HepG2 (cell line): Measurements from ENCODE around the gene PSMC3IP. TPM values are rescaled to one million over a fixed set of nuclear protein-coding genes. Genes with fewer than 3 reads are reported as not detected.
A peak's percentile ranks its signal among the peaks of the same experiment; 100 is the strongest.

Source experiments
- GFI1 ChIP-seq: sonication (generic); formaldehyde crosslinking; IDR thresholded peaks from 2 replicates; pipeline ENCODE4 v1.5.0; 2020; ENCODE audit warnings: missing genetic modification reagents, mild to moderate bottlenecking, borderline replicate concordance
- HNRNPK ChIP-seq: fragments of 200-400 bp; formaldehyde crosslinking; IDR thresholded peaks from 2 replicates; pipeline ENCODE4 v1.6.1; 2018; ENCODE audit warnings: low read length, low read depth, moderate library complexity, mild to moderate bottlenecking; ENCODE audit not compliant: poor library complexity, severe bottlenecking
- HOXA9 ChIP-seq: sonication (generic); formaldehyde crosslinking; IDR thresholded peaks from 2 replicates; pipeline ENCODE4 v1.8.1; 2022; ENCODE audit warnings: missing genetic modification reagents, mild to moderate bottlenecking, moderate library complexity, borderline replicate concordance
- JDP2 ChIP-seq: sonication (generic); formaldehyde crosslinking; IDR thresholded peaks from 2 replicates; pipeline ENCODE4 v1.8.1; 2022; ENCODE audit warnings: missing genetic modification reagents, borderline replicate concordance
- KDM2A ChIP-seq: sonication (generic); formaldehyde crosslinking; IDR thresholded peaks from 2 replicates; pipeline ENCODE4 v1.4.0; 2020; ENCODE audit warnings: low read depth, missing genetic modification reagents, borderline replicate concordance
- MIER3 ChIP-seq: IDR thresholded peaks from 2 replicates; pipeline ENCODE4 v1.6.1; 2016; ENCODE audit warnings: missing compliant biosample characterization, borderline replicate concordance
- NR2F1 ChIP-seq, 2 experiments: fragments of 450-650 bp in 1 of 2; formaldehyde crosslinking in 1 of 2; IDR thresholded peaks; 2 replicates each; pipeline versions ENCODE4 v1.5.0 to v1.6.1; 2016 to 2020; ENCODE audit warnings: mild to moderate bottlenecking in 1 of 2, missing compliant biosample characterization in 1 of 2, missing genetic modification reagents in 1 of 2, moderate library complexity in 1 of 2
- PAX8 ChIP-seq: sonication (generic); formaldehyde crosslinking; IDR thresholded peaks from 2 replicates; pipeline ENCODE4 v1.8.0; 2022; ENCODE audit warnings: mild to moderate bottlenecking, missing genetic modification reagents, borderline replicate concordance
- PBX2 ChIP-seq: IDR thresholded peaks from 2 replicates; pipeline ENCODE4 v1.6.1; 2016; ENCODE audit warnings: control low read depth
- TBX3 ChIP-seq: fragments of 450-650 bp; IDR thresholded peaks from 2 replicates; pipeline ENCODE4 v1.6.1; 2017; ENCODE audit warnings: antibody characterized with exemption, mild to moderate bottlenecking, inconsistent platforms, borderline replicate concordance
- TEAD3 ChIP-seq: optimal IDR thresholded peaks from 2 replicates; pipeline ENCODE3; 2016; ENCODE audit warnings: borderline replicate concordance
- TFDP2 ChIP-seq: sonication (generic); formaldehyde crosslinking; IDR thresholded peaks from 2 replicates; pipeline ENCODE4 v1.4.0; 2020; ENCODE audit warnings: missing genetic modification reagents
- ZBTB2 ChIP-seq: sonication (generic); formaldehyde crosslinking; IDR thresholded peaks from 2 replicates; pipeline ENCODE4 v1.8.0; 2022; ENCODE audit warnings: low read depth, missing genetic modification reagents
- ZHX1 ChIP-seq: sonication (generic); formaldehyde crosslinking; IDR thresholded peaks from 2 replicates; pipeline ENCODE4 v1.8.1; 2022; ENCODE audit warnings: low read depth, mild to moderate bottlenecking, missing genetic modification reagents
- ZMYM2 ChIP-seq: sonication (generic); formaldehyde crosslinking; IDR thresholded peaks from 2 replicates; pipeline ENCODE4 v1.8.0; 2022; ENCODE audit warnings: mild to moderate bottlenecking, missing genetic modification reagents
- ZNF44 ChIP-seq: sonication (generic); formaldehyde crosslinking; IDR thresholded peaks from 2 replicates; pipeline ENCODE4 v1.5.1; 2020; ENCODE audit warnings: mild to moderate bottlenecking, missing genetic modification reagents
- ZNF569 ChIP-seq: sonication (generic); formaldehyde crosslinking; IDR thresholded peaks from 2 replicates; pipeline ENCODE4 v1.5.0; 2020; ENCODE audit warnings: mild to moderate bottlenecking, missing genetic modification reagents, moderate library complexity, borderline replicate concordance
- polyA plus RNA-seq, 8 experiments: library from polyadenylated mRNA; depleted of rRNA in 3 of 8; stranded (reverse) in 7 of 8; unstranded in 1 of 8; fragments of >200 nt; fragmentation: Illumina TruSeq in 4 of 8; extraction: Trizol in 4 of 8; gene quantifications; 2 replicates each; pipeline versions ENCODE4 v1.2.1 to v1.2.3, GENCODE V29; 2011 to 2016; ENCODE audit warnings: low read depth in 4 of 8, missing spikeins in 1 of 8, mixed read lengths in 1 of 8; ENCODE audit not compliant: insufficient read depth in 1 of 8
- total RNA-seq, 5 experiments: library from RNA; depleted of rRNA; stranded (reverse); fragments of >200 nt; fragmentation: Illumina TruSeq; extraction: Trizol; gene quantifications; 2 replicates each; pipeline ENCODE4 v1.2.3, GENCODE V29; 2016; ENCODE audit warnings: low read depth in 1 of 5
- TF ChIP-seq, protein P1 (sequence below), 2 experiments: fragments of 450-650 bp in 1 of 2; sonication (generic) in 1 of 2; formaldehyde crosslinking; IDR thresholded peaks; 2 replicates each; pipeline versions ENCODE4 v1.5.0 to v1.8.0; 2020 to 2022; ENCODE audit warnings: mild to moderate bottlenecking in 1 of 2, missing genetic modification reagents in 1 of 2
- TF ChIP-seq, protein P2 (sequence below): sonication (generic); formaldehyde crosslinking; IDR thresholded peaks from 2 replicates; pipeline ENCODE4 v1.4.0; 2020; ENCODE audit warnings: low read depth, mild to moderate bottlenecking, missing genetic modification reagents

Gene PSMC3IP
- total and polyA plus RNA-seq, 2 of the 13 experiments (the other 11 are each of a cell fraction or from before 2014, with no cell fraction given), result 6.5 to 22.4 TPM

DNA sequence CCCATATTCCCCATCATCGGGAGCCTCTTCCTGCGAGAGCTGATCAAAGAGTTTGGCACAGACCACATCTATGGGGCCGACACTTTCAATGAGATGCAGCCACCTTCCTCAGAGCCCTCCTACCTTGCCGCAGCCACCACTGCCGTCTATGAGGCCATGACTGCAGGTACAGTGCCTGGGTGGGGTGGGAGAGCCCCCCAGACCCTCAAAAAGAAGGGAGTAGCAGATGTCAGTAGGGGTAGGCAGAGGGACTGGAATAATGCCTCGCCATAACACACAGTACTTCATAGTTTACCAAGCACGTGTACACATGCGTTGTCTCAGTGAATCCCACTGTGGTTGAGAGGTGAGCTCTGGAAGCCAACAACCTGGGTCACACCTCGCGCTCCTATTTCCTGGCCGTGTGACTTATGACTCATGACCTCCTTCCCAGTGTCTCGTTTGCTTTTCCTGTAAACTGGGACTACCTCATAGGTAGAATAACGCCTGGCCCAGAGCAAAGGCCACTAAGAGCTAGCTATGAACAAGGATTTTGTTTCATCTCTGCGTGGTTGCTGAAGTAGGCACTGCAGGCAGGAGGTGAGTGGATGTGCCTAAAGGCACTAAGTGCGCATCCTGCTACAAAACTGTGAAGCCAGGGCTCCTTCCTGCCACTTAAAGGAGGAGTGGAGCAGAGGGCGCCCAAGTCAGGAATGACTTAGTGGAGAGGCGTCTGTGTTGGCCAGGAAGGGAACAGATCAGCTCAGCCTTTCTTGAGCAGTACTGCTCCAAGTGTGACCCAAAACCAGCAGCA is 36.3 kb downstream of the PSMC3IP start (continued):
- TF ChIP-seq HOXA9 (CRISPR knock-in tag), result 0 out of 2 replicates have a peak, but pooled peaks have one; percentile 22
- TF ChIP-seq, protein P1, sequence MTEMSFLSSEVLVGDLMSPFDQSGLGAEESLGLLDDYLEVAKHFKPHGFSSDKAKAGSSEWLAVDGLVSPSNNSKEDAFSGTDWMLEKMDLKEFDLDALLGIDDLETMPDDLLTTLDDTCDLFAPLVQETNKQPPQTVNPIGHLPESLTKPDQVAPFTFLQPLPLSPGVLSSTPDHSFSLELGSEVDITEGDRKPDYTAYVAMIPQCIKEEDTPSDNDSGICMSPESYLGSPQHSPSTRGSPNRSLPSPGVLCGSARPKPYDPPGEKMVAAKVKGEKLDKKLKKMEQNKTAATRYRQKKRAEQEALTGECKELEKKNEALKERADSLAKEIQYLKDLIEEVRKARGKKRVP (CRISPR knock-in tag; IDR thresholded peaks at IDR 0.05), result peak in 1 of 2 experiments; percentile 83; a peak in 2 of 4 replicates
- TF ChIP-seq ZMYM2 (CRISPR knock-in tag), result peak; percentile 87
- no peak for TF ChIP-seq ZNF44
- peak; percentile 86 for TF ChIP-seq ZHX1 (CRISPR knock-in tag)
- TF ChIP-seq GFI1 (CRISPR knock-in tag), result peak; percentile 36; the same call in 1 of the 2 replicates
- TF ChIP-seq TBX3, result peak; percentile 86
- TF ChIP-seq NR2F1 (CRISPR knock-in tag; IDR thresholded peaks at IDR 0.05), result peak; percentile 63 to 68; a peak in 3 of 4 replicates
- TF ChIP-seq PBX2 (CRISPR knock-in tag), result no peak
- no peak for TF ChIP-seq HNRNPK
- no peak for TF ChIP-seq JDP2
- TF ChIP-seq MIER3, result peak; percentile 94
- TF ChIP-seq, protein P2, sequence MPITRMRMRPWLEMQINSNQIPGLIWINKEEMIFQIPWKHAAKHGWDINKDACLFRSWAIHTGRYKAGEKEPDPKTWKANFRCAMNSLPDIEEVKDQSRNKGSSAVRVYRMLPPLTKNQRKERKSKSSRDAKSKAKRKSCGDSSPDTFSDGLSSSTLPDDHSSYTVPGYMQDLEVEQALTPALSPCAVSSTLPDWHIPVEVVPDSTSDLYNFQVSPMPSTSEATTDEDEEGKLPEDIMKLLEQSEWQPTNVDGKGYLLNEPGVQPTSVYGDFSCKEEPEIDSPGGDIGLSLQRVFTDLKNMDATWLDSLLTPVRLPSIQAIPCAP (CRISPR knock-in tag), result 0 out of 2 replicates have a peak, but pooled peaks have one; percentile 27
- TF ChIP-seq TFDP2 (CRISPR knock-in tag), result peak; percentile 72
- TF ChIP-seq KDM2A, result peak; percentile 92
- TF ChIP-seq TEAD3 (CRISPR knock-in tag), result peak; percentile 73
- no peak for TF ChIP-seq PAX8 (CRISPR knock-in tag)
- TF ChIP-seq ZBTB2 (CRISPR knock-in tag), result peak; percentile 74; the same call in 1 of the 2 replicates
- TF ChIP-seq ZNF569 (CRISPR knock-in tag), result no peak
